ENCODE measurements around the gene ZNF638.

Gene ZNF638

GRCh38 chr2:71473346-71474031 is 141.9 kb downstream of the ZNF638 start:
- no peak for DNase-seq

GRCh38 chr2:71474116-71474743 is 142.6 kb downstream of the ZNF638 start:
- DNase-seq = no peak

- no peak for DNase-seq
Observed at GRCh38 chr2:71474744-71475397, 143.3 kb downstream of the ZNF638 start.

- DNase-seq = no peak
Observed at GRCh38 chr2:71476495-71476894, 144.9 kb downstream of the ZNF638 start.

GRCh38 chr2:71477231-71477691 is 145.7 kb downstream of the ZNF638 start:
- DNase-seq = no peak

GRCh38 chr2:71478806-71479205 is 147.2 kb downstream of the ZNF638 start:
- no peak for DNase-seq

- DNase-seq = no peak
Observed at GRCh38 chr2:71479261-71479660, 147.7 kb downstream of the ZNF638 start.

GRCh38 chr2:71481111-71481510 is 149.5 kb downstream of the ZNF638 start:
- DNase-seq = no peak

DNA sequence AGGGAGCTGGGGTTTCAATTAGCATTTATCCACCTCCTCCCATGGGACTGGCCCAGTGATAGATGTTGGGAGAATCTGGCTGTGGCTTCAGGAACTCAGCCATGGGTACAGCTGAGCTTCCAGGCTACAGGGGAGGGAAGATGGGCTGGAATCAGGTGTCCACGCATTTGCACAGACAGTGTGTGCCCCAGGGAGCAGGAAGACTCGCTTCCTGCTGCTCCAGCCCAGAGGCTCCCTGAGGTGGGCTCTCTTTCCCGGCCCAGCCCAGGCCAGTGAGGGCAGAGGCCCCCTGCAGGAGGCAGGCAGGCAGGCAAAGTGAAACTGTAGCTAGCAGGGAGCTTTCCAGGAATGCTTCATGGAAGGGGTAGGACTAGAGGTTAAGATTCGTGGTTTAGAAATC is 150.5 kb downstream of the ZNF638 start:
- DNase-seq = no peak

GRCh38 chr2:71483246-71483645 is 151.7 kb downstream of the ZNF638 start:
- no peak for DNase-seq

DNA sequence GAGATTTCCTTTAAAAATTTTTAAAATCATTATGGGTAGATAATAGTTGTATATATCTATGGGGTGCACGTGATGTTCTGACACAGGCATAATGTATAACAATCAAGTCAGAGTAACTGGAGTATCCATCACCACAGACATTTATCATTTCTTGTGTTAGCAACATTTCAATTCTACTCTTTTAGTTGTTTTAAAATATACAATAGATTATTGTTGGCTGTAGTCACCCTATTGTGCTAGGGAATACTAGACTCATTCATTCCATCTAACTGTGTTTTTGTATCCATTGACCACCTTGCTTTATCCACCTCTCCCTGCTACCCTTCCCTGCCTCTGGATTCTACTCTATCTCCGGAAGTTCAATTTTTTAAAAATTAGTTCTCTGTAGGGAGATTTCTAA is 152.8 kb downstream of the ZNF638 start:
- no peak for DNase-seq
